CD4-positive, alpha-beta T cell treated with Interleukin-6 at 100 ng/mL for 8 hours (primary cell): ENCODE measurements around the gene CDNF.

Source experiments
- DNase-seq: peaks from one replicate; pipeline ENCODE4 v3.0.0-alpha.2; 2020; ENCODE audit warnings: mixed read lengths, low spot score

CDNF gene

DNA sequence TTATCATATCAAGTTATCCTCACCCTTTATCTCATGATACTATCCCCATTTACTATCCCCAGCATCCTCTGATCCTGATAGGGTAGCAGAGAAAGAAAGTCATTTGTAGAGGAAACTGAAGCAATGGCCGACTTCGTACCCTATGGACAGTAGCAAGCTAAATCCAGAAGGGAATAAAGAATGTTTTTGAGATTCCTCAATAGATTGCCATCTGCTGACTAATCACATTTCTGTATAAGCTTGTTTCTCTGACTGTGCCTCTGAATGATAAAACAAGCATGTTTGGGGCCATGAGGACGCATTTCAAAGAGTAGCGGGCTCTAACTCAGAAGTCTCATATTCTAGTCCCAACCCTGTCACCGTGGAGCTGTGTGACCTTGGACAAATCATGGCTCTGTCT lies 49.9 kb downstream of the CDNF start:
- no peak for DNase-seq

DNA sequence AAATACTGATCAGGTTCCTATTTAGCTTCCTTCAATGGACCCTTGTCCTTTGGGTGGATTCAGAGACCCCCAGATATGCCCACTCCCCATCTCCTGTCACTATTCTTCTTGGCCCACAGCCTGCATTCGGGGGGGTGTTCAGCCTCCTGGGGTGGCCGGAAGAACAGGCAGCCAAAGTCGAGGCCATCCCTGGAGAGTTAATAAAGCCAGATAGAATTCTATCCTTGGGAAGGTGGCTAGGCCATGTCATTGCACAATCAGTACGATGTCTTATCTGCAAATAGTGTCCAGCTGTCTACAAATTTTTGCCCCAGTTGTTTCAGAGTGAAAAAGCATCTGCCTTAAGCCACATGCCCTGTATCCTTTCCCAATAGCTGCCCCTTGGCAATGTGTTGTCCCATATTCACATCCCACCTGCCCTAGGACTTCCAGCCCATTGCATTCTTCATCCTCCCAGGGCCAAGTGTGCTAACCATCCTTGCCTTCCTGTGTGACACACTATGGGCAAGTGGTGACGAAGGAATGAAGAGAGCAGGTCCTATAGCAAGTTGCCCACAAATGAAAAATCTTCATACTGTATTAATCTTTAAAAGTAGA lies 53.3 kb downstream of the CDNF start:
- DNase-seq, result no peak

- DNase-seq, result no peak
Observed at GRCh38 chr10:14782691-14783363, 55.0 kb downstream of the CDNF start.

DNA sequence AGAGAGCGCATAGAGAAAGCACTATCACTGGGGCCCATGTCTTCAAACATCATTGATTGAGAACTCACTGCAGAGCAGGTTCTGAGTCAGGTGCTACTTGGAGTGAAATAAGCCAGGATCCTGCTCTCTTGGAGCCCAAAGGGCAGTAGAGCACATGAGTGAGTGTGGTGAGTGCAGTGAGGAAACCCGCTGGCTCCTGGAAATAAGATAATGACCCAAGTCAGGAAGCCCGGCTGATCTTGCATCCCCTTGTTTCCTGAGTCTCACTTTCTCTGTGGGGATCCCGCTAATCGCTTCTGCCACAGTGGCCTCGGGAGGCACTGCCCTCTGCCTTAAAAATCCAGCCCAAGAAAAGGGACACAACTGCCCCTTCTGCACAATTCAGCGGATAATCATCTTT lies 56.1 kb downstream of the CDNF start:
- DNase-seq, result no peak

GRCh38 chr10:14779001-14779651 lies 58.7 kb downstream of the CDNF start:
- no peak for DNase-seq

GRCh38 chr10:14776546-14776945 lies 61.3 kb downstream of the CDNF start:
- no peak for DNase-seq

- no peak for DNase-seq
Observed at GRCh38 chr10:14775656-14776055, 62.2 kb downstream of the CDNF start.

- no peak for DNase-seq
Observed at GRCh38 chr10:14774797-14775196, 63.0 kb downstream of the CDNF start, which contains the start of gene FAM107B. Gene FAM107B, minus strand, starts transcription at chr10:14774897. Its CDS starts 234 bp downstream, at chr10:14774663.

DNA sequence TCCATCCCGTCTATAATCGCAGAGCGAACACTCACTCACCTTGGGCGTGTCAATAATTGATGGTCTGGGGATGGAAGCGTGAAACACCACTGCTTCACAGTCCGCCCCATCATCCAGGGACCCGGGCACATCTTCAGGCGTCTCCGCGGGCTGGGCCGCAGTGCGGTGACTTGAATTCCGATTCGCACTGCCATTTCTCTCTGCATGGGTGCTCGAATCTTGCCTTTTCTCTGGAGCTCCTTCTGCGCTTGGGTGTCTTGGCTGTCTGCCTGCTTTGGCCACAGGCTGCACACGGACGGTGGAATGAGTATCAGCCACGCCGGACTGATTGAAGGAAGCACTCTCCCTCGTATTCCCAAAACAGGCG lies 63.6 kb downstream of the CDNF start:
- no peak for DNase-seq

GRCh38 chr10:14773551-14774213 lies 64.2 kb downstream of the CDNF start:
- no peak for DNase-seq

DNA sequence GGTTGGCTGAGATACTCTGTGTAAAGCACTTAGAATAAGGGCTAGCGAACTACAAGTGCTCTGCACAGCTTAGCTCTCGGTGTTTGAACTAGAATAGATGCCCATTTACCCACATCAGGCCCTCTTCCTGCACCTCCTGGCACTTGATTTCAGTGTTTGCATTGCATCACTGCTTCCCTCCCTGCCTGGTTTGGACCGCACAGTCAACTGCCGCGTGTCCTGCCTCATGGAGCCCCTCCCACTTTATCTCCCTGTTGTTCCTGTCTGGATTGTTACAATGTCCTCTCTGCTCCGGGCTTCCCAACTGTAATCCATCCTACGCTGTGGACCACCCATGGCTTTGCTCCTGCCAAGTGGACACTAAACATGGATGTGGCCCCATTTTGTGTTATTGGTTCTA lies 65.4 kb downstream of the CDNF start:
- no peak for DNase-seq

DNA sequence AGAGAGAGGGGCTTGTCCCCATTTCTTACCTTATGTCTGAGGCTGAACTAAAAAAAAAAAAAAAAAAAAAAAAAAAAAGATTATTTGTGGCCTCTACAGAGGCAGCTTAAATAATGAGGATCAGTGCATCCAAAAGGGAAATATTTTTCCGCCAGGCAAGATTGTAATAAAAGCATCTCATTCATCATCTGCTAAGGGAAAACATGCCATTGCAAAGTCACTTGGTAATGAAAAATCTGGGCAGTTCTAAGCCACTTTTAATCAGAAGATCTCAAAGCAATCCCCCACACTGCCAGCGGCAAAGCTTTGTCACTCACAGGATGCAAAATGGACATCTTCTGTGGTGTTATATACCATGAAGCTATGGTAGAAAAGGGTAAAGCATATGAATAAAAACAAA lies 66.9 kb downstream of the CDNF start:
- DNase-seq, result no peak
